Esophagus squamous epithelium (tissue), 5 donors: ENCODE measurements around the gene PAM. TPM values are rescaled to one million over a fixed set of nuclear protein-coding genes. Genes with fewer than 3 reads are reported as not detected.

ENCODE experiments used
- DNase-seq: peaks from one replicate; lab custom pipeline; 2025; lab: John Stamatoyannopoulos, UW
- H3K27ac ChIP-seq, 4 donors: fragments of 200-600 bp; sonication (generic); one replicate each; pipeline ENCODE4 v1.5.1; 2016 to 2019; ENCODE audit warnings: mild to moderate bottlenecking in 1 of 4
- H3K27me3 ChIP-seq, 4 donors: fragments of 200-600 bp; sonication (generic); 1 replicate in 3 of 4; 2 replicates in 1 of 4; pipeline versions ENCODE4 v1.5.1 to v1.6.0; 2017 to 2021; ENCODE audit warnings: antibody characterized with exemption in 1 of 4
- H3K36me3 ChIP-seq, 3 donors: fragments of 200-600 bp; sonication (generic); one replicate each; pipeline ENCODE4 v1.5.1; 2016 to 2019
- H3K4me1 ChIP-seq, 3 donors: fragments of 200-600 bp; sonication (generic); one replicate each; pipeline ENCODE4 v1.5.1; 2017 to 2019
- H3K4me3 ChIP-seq, 4 donors: fragments of 200-600 bp; sonication (generic); 1 replicate in 3 of 4; 2 replicates in 1 of 4; pipeline ENCODE4 v1.5.1; 2016 to 2019; ENCODE audit warnings: mild to moderate bottlenecking in 2 of 4, moderate library complexity in 1 of 4
- H3K9me3 ChIP-seq, 3 donors: fragments of 200-600 bp; sonication (generic); one replicate each; pipeline ENCODE4 v1.5.1; 2016 to 2019
- CTCF ChIP-seq, 6 experiments: fragments of 450-650 bp in 4 of 6; fragments of 200-600 bp in 2 of 6; sonication (generic) in 2 of 6; IDR thresholded peaks; one replicate each; pipeline ENCODE4 v1.5.1; 2016 to 2019; ENCODE audit warnings: antibody characterized with exemption in 6 of 6, mild to moderate bottlenecking in 4 of 6, moderate library complexity in 4 of 6
- POLR2A ChIP-seq, 4 donors: fragments of 450-650 bp; IDR thresholded peaks; one replicate each; pipeline ENCODE4 v1.6.1; 2017; ENCODE audit warnings: antibody characterized with exemption in 4 of 4, mild to moderate bottlenecking in 4 of 4, moderate library complexity in 3 of 4
- WGBS, 2 donors: methylation state at CpG; one replicate each; pipeline ENCODE4 v1.1.5; 2018; 5-methylcytosine and 5-hydroxymethylcytosine counted together
- intact Hi-C: fragments of 100-400 bp; cut with DNase I; formaldehyde crosslinking; loops from one replicate; pipeline ENCODE4 v1.15.0; 2022
- total RNA-seq, 4 donors: library from RNA; depleted of rRNA; stranded (reverse); fragments of >200 nt; gene quantifications; one replicate each; pipeline ENCODE4 v1.1.0, GENCODE V29; 2016
- donor health status: DM: yes; HTN: yes; CAD: no.

The PAM gene
- total RNA-seq, 4 donors from 2014 or later, result 33.0 to 88.5 (median 53.8) TPM

DNA sequence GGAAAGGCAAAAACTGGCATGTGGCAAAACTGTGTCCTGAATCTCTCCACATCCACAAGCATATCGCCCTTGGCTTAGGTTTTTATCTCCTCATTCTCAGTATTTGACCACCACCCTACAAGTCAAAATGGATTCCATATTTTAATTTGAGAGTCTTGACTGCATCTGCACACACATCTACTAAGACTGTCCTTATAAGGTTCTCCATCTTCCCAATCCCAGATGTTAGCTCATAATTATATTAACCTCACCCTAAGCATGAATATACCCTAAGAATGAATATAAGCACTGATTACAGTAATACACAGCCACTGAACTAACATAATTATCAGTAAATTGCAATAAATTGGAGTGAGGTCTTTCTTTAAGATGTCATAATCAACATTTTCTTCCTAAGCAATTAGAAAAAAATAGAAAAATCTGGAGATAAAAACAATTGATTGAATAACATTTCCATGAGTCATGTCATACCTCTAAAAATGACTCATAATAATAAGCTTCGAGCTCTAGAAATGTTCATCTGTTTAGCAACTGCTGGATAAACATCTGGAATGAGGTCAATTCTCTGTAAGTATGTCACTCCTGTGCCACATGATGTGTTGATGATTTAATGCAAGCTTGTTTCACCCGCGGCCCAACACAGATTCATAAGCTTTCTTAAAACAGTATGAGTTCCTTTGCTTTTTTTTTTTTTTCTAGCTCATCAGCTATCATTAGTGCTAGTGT is 39.9 kb upstream of the PAM start:
- H3K27me3 ChIP-seq, result no peaks in the 10 kb centered on the region
- TF ChIP-seq CTCF (IDR thresholded peaks at IDR 0.05), result no peak
- TF ChIP-seq POLR2A (IDR thresholded peaks at IDR 0.05), result no peak
- H3K4me1 ChIP-seq, result no peaks in the 10 kb centered on the region
- H3K27ac ChIP-seq, result no peak overlapping the region
- H3K4me3 ChIP-seq, result no peak overlapping the region
- intact Hi-C loops, result no loop called here
- no peak for DNase-seq
- WGBS, 2 donors, result 34 to 41% methylated on average over 4 of the region's 4 CpGs
- H3K9me3 ChIP-seq, result no peaks in the 10 kb centered on the region
- no peaks in the 10 kb centered on the region for H3K36me3 ChIP-seq

GRCh38 chr5:102716017-102716416 is 39.1 kb upstream of the PAM start:
- intact Hi-C loops, result no loop called here
- no peak overlapping the region for H3K4me3 ChIP-seq
- TF ChIP-seq CTCF (IDR thresholded peaks at IDR 0.05) (no peak), POLR2A (IDR thresholded peaks at IDR 0.05) (no peak)
- no peak overlapping the region for H3K27ac ChIP-seq
- 94 to 96% methylated on average over 5 of the region's 5 CpGs for WGBS, 2 donors
- H3K4me1 ChIP-seq, result no peaks in the 10 kb centered on the region
- no peaks in the 10 kb centered on the region for H3K9me3 ChIP-seq
- DNase-seq, result no peak
- H3K27me3 ChIP-seq, result no peaks in the 10 kb centered on the region
- no peaks in the 10 kb centered on the region for H3K36me3 ChIP-seq

DNA sequence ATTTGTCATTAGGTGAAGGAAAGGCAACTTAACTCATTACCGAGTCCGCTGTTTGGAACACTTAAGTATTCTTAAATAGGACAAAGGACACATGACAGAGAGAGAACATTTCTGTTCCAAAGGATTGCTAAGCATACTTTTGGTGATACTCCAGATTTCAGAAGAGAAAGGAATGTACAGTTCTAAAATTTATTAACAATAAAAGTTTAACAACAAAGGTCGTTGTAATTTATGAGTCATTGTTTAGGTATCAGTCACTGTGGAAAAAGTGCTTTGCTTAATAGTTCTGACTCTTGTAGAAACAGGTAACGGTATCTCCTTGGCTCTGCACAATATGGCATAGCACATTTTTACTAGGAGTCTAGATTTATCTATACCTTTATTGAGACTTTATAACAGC is 36.3 kb upstream of the PAM start:
- WGBS, 2 donors, result 41 to 42% methylated on average over 4 of the region's 4 CpGs
- Histone ChIP-seq H3K27me3 (no peaks in the 10 kb centered on the region), H3K4me3 (no peak overlapping the region), H3K36me3 (no peaks in the 10 kb centered on the region), H3K4me1 (no peaks in the 10 kb centered on the region), H3K9me3 (no peaks in the 10 kb centered on the region), H3K27ac (no peak overlapping the region)
- TF ChIP-seq CTCF (IDR thresholded peaks at IDR 0.05) (no peak), POLR2A (IDR thresholded peaks at IDR 0.05) (no peak)
- DNase-seq, result no peak
- intact Hi-C loops, result no loop called here

GRCh38 chr5:102719886-102720285 is 35.2 kb upstream of the PAM start:
- H3K4me1 ChIP-seq, result no peaks in the 10 kb centered on the region
- no peaks in the 10 kb centered on the region for H3K27me3 ChIP-seq
- intact Hi-C loops, result no loop called here
- TF ChIP-seq POLR2A (IDR thresholded peaks at IDR 0.05), result no peak
- TF ChIP-seq CTCF (IDR thresholded peaks at IDR 0.05), result no peak
- H3K27ac ChIP-seq, result no peak overlapping the region
- no peak for DNase-seq
- H3K36me3 ChIP-seq, result no peaks in the 10 kb centered on the region
- 74 to 77% methylated on average over 1 of the region's 1 CpG for WGBS, 2 donors
- no peaks in the 10 kb centered on the region for H3K9me3 ChIP-seq
- H3K4me3 ChIP-seq, result no peak overlapping the region

DNA sequence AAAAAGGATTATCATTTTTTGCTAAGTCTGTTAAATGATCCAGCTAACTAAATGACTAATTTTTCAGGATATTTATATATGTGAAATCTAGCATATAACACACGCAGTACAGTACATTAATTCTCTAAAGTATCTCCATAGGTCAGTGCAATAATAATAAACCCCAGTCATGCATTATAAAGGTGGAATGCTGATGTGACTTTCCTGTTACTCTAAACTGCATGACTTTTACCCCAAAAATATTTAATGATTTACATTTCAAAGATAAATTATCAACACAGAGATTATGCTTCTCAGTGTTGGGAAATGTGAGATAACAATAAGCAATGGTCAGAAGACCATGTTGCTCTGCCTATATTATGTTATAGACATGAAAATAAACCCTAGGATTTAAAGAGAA is 34.1 kb upstream of the PAM start:
- TF ChIP-seq POLR2A (IDR thresholded peaks at IDR 0.05) (no peak), CTCF (IDR thresholded peaks at IDR 0.05) (no peak)
- H3K4me3 ChIP-seq, result no peak overlapping the region
- 72 to 92% methylated on average over 1 of the region's 1 CpG for WGBS, 2 donors
- H3K36me3 ChIP-seq, result no peaks in the 10 kb centered on the region
- no peak overlapping the region for H3K27ac ChIP-seq
- no peaks in the 10 kb centered on the region for H3K27me3 ChIP-seq
- DNase-seq, result no peak
- intact Hi-C loops, result no loop called here
- no peaks in the 10 kb centered on the region for H3K9me3 ChIP-seq
- H3K4me1 ChIP-seq, result no peaks in the 10 kb centered on the region
